Measurements from ENCODE around the gene PISD.

Gene PISD

DNA sequence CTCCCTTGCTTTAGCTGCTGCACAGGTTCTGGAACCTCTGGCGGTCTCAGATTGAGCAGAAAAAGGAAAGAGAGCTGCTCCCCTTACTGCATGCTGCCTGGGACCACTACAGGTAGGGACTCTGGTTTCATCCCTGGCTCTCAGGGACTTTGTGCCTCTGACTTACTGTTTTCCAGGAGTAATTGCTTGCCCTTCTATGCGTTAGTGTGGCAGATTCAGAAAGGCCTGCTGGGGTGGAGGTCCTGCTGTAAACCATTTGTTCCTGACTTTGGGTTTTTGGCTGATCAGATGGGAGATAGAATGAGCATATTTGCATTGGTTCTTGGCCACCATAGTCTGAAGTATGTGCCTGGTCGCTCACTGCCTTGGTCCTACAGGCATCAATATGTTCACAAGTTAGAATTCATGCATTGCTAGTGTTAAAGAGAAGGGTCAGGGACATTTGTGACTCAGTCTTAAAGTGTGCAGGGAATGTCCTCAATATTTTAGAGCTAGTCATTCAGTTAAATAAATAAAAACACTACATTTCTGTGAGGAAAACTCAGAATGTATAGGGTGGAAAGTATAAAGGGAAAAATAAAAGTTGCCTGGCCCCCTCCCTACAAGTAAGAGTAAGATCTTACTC, 78.0 kb downstream of the PISD start:
- H3K4me3 ChIP-seq (ENCODE audit: low read depth, low read length): no peak overlapping the region
- DNase-seq (ENCODE audit: low read depth): peak; percentile 31

DNA sequence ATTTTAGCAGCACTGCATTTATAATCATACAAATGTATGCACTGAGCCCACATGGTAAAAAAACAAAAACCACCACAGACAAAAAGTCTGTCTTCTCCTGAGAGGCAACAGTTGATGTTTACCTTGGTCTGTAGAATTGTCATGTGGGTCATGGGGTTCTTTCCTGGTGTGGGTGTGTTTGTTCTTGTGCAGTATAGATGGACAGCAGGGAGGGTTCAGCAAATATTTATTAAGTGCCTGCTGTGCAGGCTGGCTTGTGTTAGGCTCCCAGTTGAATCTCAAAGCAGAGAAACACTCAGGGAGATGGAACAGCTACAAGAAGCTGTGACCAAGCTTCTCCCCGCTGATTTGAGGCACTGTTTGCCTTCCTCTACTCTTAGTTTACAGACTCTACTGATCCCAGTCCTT, 82.2 kb downstream of the PISD start:
- DNase-seq (ENCODE audit: low read depth): no peak
- no peak overlapping the region for H3K4me3 ChIP-seq (ENCODE audit: low read depth, low read length)

DNA sequence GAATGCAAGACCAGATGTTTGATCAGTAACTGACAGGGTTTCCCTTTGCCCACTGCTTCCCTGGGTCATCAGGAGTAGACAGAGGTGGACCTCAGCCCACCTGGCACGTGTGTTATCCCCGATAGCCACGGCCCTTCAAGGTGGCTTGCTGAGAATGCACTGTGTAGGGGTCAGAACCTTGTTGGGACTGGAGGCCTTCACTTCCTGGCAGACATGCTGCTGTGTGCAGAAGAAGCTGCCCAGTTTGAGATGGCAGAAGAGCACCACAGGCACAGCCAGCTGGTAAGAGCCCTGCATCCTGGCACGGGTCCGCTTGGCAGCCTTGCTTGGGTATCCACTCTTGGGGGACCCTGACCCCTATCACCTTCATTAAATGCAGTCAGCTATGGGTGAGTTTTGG, 83.8 kb downstream of the PISD start:
- DNase-seq (ENCODE audit: low read depth): no peak

DNA sequence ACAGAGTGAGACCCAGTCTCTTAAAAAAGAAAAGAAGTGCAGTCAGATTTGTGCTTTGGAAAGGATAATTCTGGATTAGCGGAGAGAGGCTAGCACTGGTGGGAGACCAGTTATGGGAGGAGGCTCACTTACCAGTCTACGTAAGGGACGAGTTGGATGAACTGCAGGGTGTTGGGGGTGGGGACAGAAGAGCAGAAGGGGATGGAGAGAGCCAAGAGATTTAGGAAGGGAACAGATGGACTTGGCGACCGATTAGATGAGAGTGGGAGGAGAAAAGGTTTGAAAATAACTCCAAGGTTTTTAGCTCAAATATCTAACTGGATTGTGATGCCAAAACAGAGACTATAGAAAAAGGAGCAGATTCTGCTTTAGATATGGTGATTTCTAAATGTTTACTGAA, 84.3 kb downstream of the PISD start:
- no peak for DNase-seq (ENCODE audit: low read depth)
- H3K4me3 ChIP-seq (ENCODE audit: low read depth, low read length): no peak overlapping the region

More for the DNA sequence above, 83.8 kb downstream of the PISD start:
- H3K4me3 ChIP-seq (ENCODE audit: low read depth, low read length): no peak overlapping the region

DNA sequence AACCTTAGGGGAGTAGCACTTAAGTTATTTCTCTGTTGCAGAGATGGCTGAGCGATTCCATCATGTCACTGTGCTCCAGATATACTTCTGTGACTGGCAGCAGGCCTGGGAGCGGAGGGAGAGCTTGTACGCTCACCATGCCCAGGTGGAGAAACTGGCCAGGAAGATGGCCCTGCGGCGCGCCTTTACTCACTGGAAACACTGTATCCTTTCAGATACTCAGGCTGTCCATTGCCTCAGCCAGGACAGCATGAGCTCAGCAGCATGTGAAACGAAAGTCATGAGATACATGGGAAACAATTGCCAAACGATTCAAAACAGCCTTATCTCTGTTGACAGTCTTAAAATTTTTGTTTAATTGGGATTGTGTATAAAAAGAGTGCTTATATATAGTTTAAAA, 86.8 kb downstream of the PISD start:
- no peak for DNase-seq (ENCODE audit: low read depth)

DNA sequence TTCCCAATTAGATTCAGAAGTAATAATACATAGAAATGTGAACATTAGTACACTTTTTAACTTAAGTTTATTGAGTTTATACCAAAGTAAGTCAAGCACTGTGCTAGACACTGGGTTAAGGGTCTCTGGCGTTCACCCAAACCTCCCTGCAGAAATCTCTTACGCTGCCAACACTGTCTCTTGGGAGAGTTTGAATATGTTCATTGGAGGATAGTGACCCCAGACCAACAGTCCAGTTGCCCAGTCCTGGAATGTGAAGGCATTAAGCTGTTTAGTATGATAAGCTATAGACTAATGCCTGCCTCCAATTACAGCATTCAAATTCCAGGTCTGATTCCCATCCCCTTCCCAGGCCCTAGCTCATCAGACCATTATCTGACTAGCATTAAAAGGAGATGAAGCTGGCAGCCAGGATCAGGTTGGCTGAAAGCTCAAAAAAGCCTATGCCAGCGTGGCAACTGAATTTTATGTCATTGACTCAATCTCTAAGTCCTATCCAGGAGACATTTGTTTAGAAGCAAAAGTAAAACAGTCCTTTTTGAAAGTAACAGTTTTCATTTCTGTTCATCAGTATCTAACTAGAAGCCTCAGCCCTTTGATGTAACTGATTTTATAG, 87.9 kb downstream of the PISD start:
- DNase-seq (ENCODE audit: low read depth): peak; percentile 45
- no peak overlapping the region for H3K4me3 ChIP-seq (ENCODE audit: low read depth, low read length)

More for the DNA sequence above, 86.8 kb downstream of the PISD start:
- no peak overlapping the region for H3K4me3 ChIP-seq (ENCODE audit: low read depth, low read length)

DNA sequence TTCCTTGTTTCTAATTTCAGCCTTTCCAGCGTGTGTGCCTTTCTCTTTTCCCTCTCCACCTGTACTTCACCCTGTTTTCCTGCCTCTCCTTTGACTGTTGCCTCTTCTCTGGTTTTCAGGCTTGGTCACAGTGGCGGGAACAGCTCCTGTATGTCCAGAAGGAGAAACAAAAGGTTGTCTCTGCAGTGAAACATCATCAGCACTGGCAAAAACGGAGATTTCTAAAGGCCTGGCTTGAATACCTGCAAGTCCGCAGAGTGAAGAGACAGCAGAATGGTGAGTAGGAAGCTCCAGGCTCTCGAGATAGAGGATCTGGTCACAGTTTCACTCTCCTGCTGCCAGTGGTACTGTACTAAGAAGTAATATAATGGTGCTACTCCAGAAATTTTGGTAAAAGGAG, 89.1 kb downstream of the PISD start:
- no peak for DNase-seq (ENCODE audit: low read depth)
- H3K4me3 ChIP-seq (ENCODE audit: low read depth, low read length): no peak overlapping the region

DNA sequence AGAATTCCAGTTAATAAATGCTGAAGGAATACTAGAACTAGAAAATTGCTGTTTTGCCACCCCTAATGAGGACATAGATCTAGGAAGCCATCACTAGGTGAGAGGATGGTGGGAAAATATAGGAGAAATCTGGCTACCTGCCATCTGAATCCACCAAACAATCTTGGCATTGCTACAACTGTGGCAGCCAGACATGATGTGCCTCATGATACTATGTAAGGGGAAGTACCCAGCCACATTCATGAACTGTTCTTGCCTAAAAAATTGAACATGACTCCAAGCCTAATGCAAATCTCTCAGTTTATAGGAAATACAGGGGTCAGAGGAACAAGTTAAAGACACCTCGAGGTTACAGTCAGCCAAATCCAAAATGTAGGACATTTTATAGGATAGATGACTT, 92.9 kb downstream of the PISD start:
- H3K4me3 ChIP-seq (ENCODE audit: low read depth, low read length): no peak overlapping the region
- no peak for DNase-seq (ENCODE audit: low read depth)

Measured in skeletal muscle cell (primary cell).